IMR-90 (cell line): Measurements from ENCODE around the gene USP31. TPM values are rescaled to one million over a fixed set of nuclear protein-coding genes. Genes with fewer than 3 reads are reported as not detected.

Source experiments
- ATAC-seq: fragments of 200-7000 bp; cut with Tn5 transposase; 2 replicates; pipeline ENCODE4 v1.9.1; 2020; ENCODE audit warnings: low read depth, mild to moderate bottlenecking, moderate library complexity
- BruUV-seq: library from RNA; stranded (reverse); fragments of 400-500 nt; replicated peaks from 2 replicates; lab custom pipeline; 2021; lab: Mats Ljungman, UMichigan
- CTCF ChIA-PET: fragments of 300-600 bp; formaldehyde crosslinking; extraction: SDS; loops from one replicate; lab custom pipeline; 2021; ENCODE audit warnings: antibody characterized with exemption; lab: Yijun Ruan, JAX
- POLR2A ChIA-PET: fragments of 300-600 bp; sonication (Branson Sonifier 250); formaldehyde crosslinking; loops from one replicate; lab custom pipeline; 2022; ENCODE audit warnings: antibody characterized with exemption; ENCODE audit not compliant: unreplicated experiment; lab: Charles Lee
- DNase-seq: peaks from one replicate; pipeline ENCODE4 v3.0.0; 2013
- H2AFZ ChIP-seq: replicated peaks from 2 replicates; pipeline ENCODE3; 2013; ENCODE audit warnings: low read length, mild to moderate bottlenecking; ENCODE audit not compliant: poor library complexity
- H2AK5ac ChIP-seq: 2 replicates; pipeline ENCODE4 v1.6.1; 2013; ENCODE audit warnings: low read depth, low read length, inconsistent platforms
- H2AK9ac ChIP-seq: replicated peaks from 2 replicates; pipeline ENCODE3; 2013; ENCODE audit warnings: mild to moderate bottlenecking, low read depth, low read length, moderate library complexity; ENCODE audit not compliant: poor library complexity
- H2BK120ac ChIP-seq: 2 replicates; pipeline ENCODE4 v1.6.1; 2013; ENCODE audit warnings: low read depth, low read length, inconsistent platforms
- H2BK15ac ChIP-seq: 3 replicates; pipeline ENCODE4 v1.6.1; 2013; ENCODE audit warnings: low read depth, low read length, inconsistent platforms
- H2BK20ac ChIP-seq: 2 replicates; pipeline ENCODE4 v1.6.1; 2013; ENCODE audit warnings: low read depth, mild to moderate bottlenecking, inconsistent platforms, low read length, moderate library complexity
- H2BK5ac ChIP-seq: 2 replicates; pipeline ENCODE4 v1.6.1; 2013; ENCODE audit warnings: mild to moderate bottlenecking, low read depth, low read length, inconsistent platforms; ENCODE audit not compliant: poor library complexity, severe bottlenecking
- H3K14ac ChIP-seq: replicated peaks from 2 replicates; pipeline ENCODE4 v1.6.1; 2013; ENCODE audit warnings: low read depth, low read length, inconsistent platforms
- H3K18ac ChIP-seq: 2 replicates; pipeline ENCODE4 v1.6.1; 2013; ENCODE audit warnings: low read depth, low read length, control low read depth
- H3K23ac ChIP-seq: 2 replicates; pipeline ENCODE4 v1.6.1; 2013; ENCODE audit warnings: low read depth, low read length, inconsistent platforms
- H3K27ac ChIP-seq: 2 replicates; pipeline ENCODE4 v1.5.1; 2013; ENCODE audit warnings: mild to moderate bottlenecking, control low read depth, low read length; ENCODE audit not compliant: insufficient read depth
- H3K27me3 ChIP-seq: 2 replicates; pipeline ENCODE4 v1.6.1; 2013; ENCODE audit warnings: low read length; ENCODE audit not compliant: control insufficient read depth, insufficient read depth
- H3K36me3 ChIP-seq: 2 replicates; pipeline ENCODE4 v1.6.1; 2013; ENCODE audit warnings: low read length, mixed read lengths; ENCODE audit not compliant: control insufficient read depth, insufficient read depth
- H3K4ac ChIP-seq: 2 replicates; pipeline ENCODE4 v1.6.1; 2013; ENCODE audit warnings: low read depth, low read length, inconsistent platforms
- H3K4me1 ChIP-seq: 2 replicates; pipeline ENCODE4 v1.6.1; 2013; ENCODE audit warnings: low read length, mixed read lengths; ENCODE audit not compliant: control insufficient read depth, insufficient read depth
- H3K4me2 ChIP-seq: 2 replicates; pipeline ENCODE4 v1.6.1; 2013; ENCODE audit warnings: low read depth, mild to moderate bottlenecking, control low read depth, low read length, moderate library complexity
- H3K4me3 ChIP-seq: 2 replicates; pipeline ENCODE4 v1.5.1; 2013; ENCODE audit warnings: low read depth, mild to moderate bottlenecking, control low read depth, low read length, moderate library complexity; ENCODE audit not compliant: insufficient read depth
- H3K56ac ChIP-seq: 2 replicates; pipeline ENCODE4 v1.6.1; 2013; ENCODE audit warnings: low read length, inconsistent platforms; ENCODE audit not compliant: insufficient read depth; ENCODE audit errors: extremely low read depth
- H3K79me1 ChIP-seq, 2 experiments: 2 replicates each; pipeline ENCODE4 v1.6.1; 2013; ENCODE audit warnings: low read length in 2 of 2, inconsistent platforms in 1 of 2, low read depth in 1 of 2
- H3K9ac ChIP-seq: 2 replicates; pipeline ENCODE4 v1.6.1; 2013; ENCODE audit warnings: low read depth, low read length, control low read depth
- H3K9me1 ChIP-seq: 2 replicates; pipeline ENCODE4 v1.6.1; 2013; ENCODE audit warnings: low read length, inconsistent platforms; ENCODE audit not compliant: insufficient read depth
- H3K9me3 ChIP-seq: 2 replicates; pipeline ENCODE4 v1.6.1; 2013; ENCODE audit warnings: low read length; ENCODE audit not compliant: control insufficient read depth, insufficient read depth
- H4K20me1 ChIP-seq: 2 replicates; pipeline ENCODE4 v1.6.1; 2013; ENCODE audit warnings: low read length, inconsistent platforms; ENCODE audit not compliant: insufficient read depth
- H4K5ac ChIP-seq: 2 replicates; pipeline ENCODE4 v1.6.1; 2013; ENCODE audit warnings: mild to moderate bottlenecking, low read depth, low read length, control low read depth
- H4K8ac ChIP-seq, 2 experiments: 2 replicates each; pipeline ENCODE4 v1.6.1; 2013; ENCODE audit warnings: low read depth in 2 of 2, low read length in 2 of 2, control low read depth in 1 of 2, inconsistent platforms in 1 of 2
- H4K91ac ChIP-seq: 2 replicates; pipeline ENCODE4 v1.6.1; 2013; ENCODE audit warnings: low read depth, low read length, inconsistent platforms; ENCODE audit not compliant: insufficient read depth
- BHLHE40 ChIP-seq: fragments of 150-350 bp; IDR thresholded peaks from 2 replicates; pipeline ENCODE4 v1.6.1; 2016; ENCODE audit warnings: mild to moderate bottlenecking, low read depth, low read length
- CEBPB ChIP-seq: IDR thresholded peaks from 2 replicates; pipeline ENCODE4 v1.6.1; 2012; ENCODE audit warnings: low read depth, low read length, improper control_type of control experiment
- CHD1 ChIP-seq: IDR thresholded peaks from 2 replicates; pipeline ENCODE4 v1.6.1; 2012; ENCODE audit warnings: low read depth, low read length, improper control_type of control experiment
- FOS ChIP-seq: fragments of 150-350 bp; IDR thresholded peaks from 2 replicates; pipeline ENCODE4 v1.6.1; 2016; ENCODE audit warnings: low read depth, low read length
- MAFK ChIP-seq: IDR thresholded peaks from 2 replicates; pipeline ENCODE4 v1.6.1; 2012; ENCODE audit warnings: low read depth, low read length, improper control_type of control experiment
- MAZ ChIP-seq: IDR thresholded peaks from 2 replicates; pipeline ENCODE4 v1.6.1; 2012; ENCODE audit warnings: low read depth, mild to moderate bottlenecking, low read length, improper control_type of control experiment, moderate library complexity, borderline replicate concordance
- MXI1 ChIP-seq: IDR thresholded peaks from 2 replicates; pipeline ENCODE4 v1.6.1; 2012; ENCODE audit warnings: low read depth, mild to moderate bottlenecking, low read length, moderate library complexity, borderline replicate concordance
- NFE2L2 ChIP-seq: fragments of 150-350 bp; IDR thresholded peaks from 2 replicates; pipeline ENCODE4 v1.6.1; 2016; ENCODE audit warnings: low read depth, mild to moderate bottlenecking, low read length
- POLR2A ChIP-seq: IDR thresholded peaks from 2 replicates; pipeline ENCODE4 v1.6.1; 2012; ENCODE audit warnings: mild to moderate bottlenecking, low read depth, low read length
- RAD21 ChIP-seq: IDR thresholded peaks from 2 replicates; pipeline ENCODE4 v1.6.1; 2012; ENCODE audit warnings: low read length, improper control_type of control experiment
- RCOR1 ChIP-seq: IDR thresholded peaks from 2 replicates; pipeline ENCODE4 v1.6.1; 2012; ENCODE audit warnings: mild to moderate bottlenecking, low read length, improper control_type of control experiment; ENCODE audit not compliant: insufficient replicate concordance
- RFX5 ChIP-seq: IDR thresholded peaks from 2 replicates; pipeline ENCODE4 v1.8.0; 2012; ENCODE audit warnings: low read depth, mild to moderate bottlenecking, low read length, moderate library complexity
- SMC3 ChIP-seq: fragments of 150-350 bp; IDR thresholded peaks from 2 replicates; pipeline ENCODE4 v1.6.1; 2016; ENCODE audit warnings: low read depth, mild to moderate bottlenecking, antibody characterized with exemption, low read length, moderate library complexity
- WGBS, 2 experiments: methylation state at CpG; one replicate each; pipeline versions ENCODE4 v1.1.5 to v1.1.7; 2013; ENCODE audit warnings: missing lambda C conversion rate in 2 of 2; ENCODE audit not compliant: insufficient read length in 1 of 2; ENCODE audit errors: extremely low coverage in 2 of 2; 5-methylcytosine and 5-hydroxymethylcytosine counted together
- dilution Hi-C: fragments of 300-500 bp; cut with HindIII; formaldehyde crosslinking; loops from one replicate; pipeline ENCODE4 v1.14.3; 2018; ENCODE audit warnings: low sequenced_read_pairs; ENCODE audit not compliant: unreplicated experiment
- in situ Hi-C: fragments of 300-500 bp; cut with MboI; formaldehyde crosslinking; loops from 3 replicates; pipeline ENCODE4 v1.14.3; 2019; ENCODE audit warnings: low sequenced_read_pairs, inconsistent platforms, mixed read lengths
- intact Hi-C: fragments of 100-400 bp; cut with micrococcal nuclease; formaldehyde crosslinking; loops from 2 replicates; pipeline ENCODE4 v1.10.0; 2022
- polyA plus RNA-seq, 3 experiments: library from polyadenylated mRNA; depleted of rRNA; stranded (reverse); fragments of >200 nt; gene quantifications; 2 replicates each; pipeline ENCODE4 v1.2.3, GENCODE V29; 2012; ENCODE audit warnings: low replicate concordance in 1 of 3
- total RNA-seq: library from RNA; depleted of rRNA; stranded (reverse); fragments of >200 nt; gene quantifications from 2 replicates; pipeline ENCODE4 v1.2.3, GENCODE V29; 2012
- TF ChIP-seq, protein P1 (sequence below): fragments of 150-350 bp; IDR thresholded peaks from 2 replicates; pipeline ENCODE4 v1.6.1; 2016; ENCODE audit warnings: low read depth, mild to moderate bottlenecking, low read length, moderate library complexity, borderline replicate concordance
- TF ChIP-seq, protein P2 (sequence below): fragments of 150-350 bp; IDR thresholded peaks from 2 replicates; pipeline ENCODE4 v1.6.1; 2017; ENCODE audit warnings: mild to moderate bottlenecking, antibody characterized with exemption, low read length, low read depth
- TF ChIP-seq, protein P3 (sequence below): conservative IDR thresholded peaks from 2 replicates; pipeline ENCODE4 v1.5.1; 2012; ENCODE audit warnings: mild to moderate bottlenecking, low read depth, low read length, improper control_type of control experiment

The USP31 gene
- total and polyA plus RNA-seq, 2 of the 4 experiments (the other 2 are of a cell fraction): 2.9 to 3.4 TPM

DNA sequence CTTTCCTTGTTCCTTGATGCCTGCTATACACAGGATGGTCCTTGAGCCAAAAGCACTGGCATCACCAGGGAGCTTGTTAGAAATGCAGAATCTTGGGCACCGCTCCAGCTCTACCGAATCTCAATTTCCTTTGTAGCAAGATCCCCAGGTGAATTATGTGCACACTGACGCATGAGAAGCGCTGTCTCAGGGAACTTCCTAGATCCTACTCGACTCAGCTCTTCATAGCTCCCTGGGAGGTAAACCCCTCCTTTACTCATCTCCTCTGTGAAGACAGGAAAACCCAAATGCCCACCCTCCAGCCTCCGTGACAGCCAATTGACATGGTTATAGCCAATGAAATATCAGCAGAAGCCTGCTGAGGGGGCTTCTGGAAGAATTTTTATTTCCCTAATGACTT is 4.1 kb downstream of the USP31 start:
- ATAC-seq (no peak), DNase-seq (no peak)
- no peak overlapping the region for H3K14ac ChIP-seq
- dilution Hi-C loops: no loop called here
- no peak overlapping the region for H3K23ac ChIP-seq
- H4K5ac ChIP-seq: no peak overlapping the region
- H2BK120ac ChIP-seq: no peak overlapping the region
- 80% methylated on average over 1 of the region's 6 CpGs; no CpG with 5 or more reads in 1 of the 2 experiments for WGBS, 2 experiments
- no peaks in the 10 kb centered on the region for H3K36me3 ChIP-seq
- H3K4me3 ChIP-seq: no peak overlapping the region
- peaks cover 8% of the 10 kb centered on the region for H3K4me1 ChIP-seq
- no peak overlapping the region for H2AK5ac ChIP-seq
- intact Hi-C loops: loop anchor here (5.0 kb wide), 1 partner anchor 73 kb away; no protein-coding TSS in a partner anchor
- H3K9me3 ChIP-seq: no peaks in the 10 kb centered on the region
- H3K79me1 ChIP-seq: peaks cover 32 to 54% of the 10 kb centered on the region in 2 experiments
- TF ChIP-seq RFX5 (no peak), MXI1 (no peak), SMC3 (no peak), BHLHE40 (no peak), RAD21 (no peak), CHD1 (no peak), NFE2L2 (no peak), POLR2A (no peak), FOS (no peak), RCOR1 (no peak), CEBPB (no peak), MAFK (no peak), MAZ (no peak)
- TF ChIP-seq, protein P1, sequence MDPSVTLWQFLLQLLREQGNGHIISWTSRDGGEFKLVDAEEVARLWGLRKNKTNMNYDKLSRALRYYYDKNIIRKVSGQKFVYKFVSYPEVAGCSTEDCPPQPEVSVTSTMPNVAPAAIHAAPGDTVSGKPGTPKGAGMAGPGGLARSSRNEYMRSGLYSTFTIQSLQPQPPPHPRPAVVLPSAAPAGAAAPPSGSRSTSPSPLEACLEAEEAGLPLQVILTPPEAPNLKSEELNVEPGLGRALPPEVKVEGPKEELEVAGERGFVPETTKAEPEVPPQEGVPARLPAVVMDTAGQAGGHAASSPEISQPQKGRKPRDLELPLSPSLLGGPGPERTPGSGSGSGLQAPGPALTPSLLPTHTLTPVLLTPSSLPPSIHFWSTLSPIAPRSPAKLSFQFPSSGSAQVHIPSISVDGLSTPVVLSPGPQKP: no peak
- TF ChIP-seq, protein P2, sequence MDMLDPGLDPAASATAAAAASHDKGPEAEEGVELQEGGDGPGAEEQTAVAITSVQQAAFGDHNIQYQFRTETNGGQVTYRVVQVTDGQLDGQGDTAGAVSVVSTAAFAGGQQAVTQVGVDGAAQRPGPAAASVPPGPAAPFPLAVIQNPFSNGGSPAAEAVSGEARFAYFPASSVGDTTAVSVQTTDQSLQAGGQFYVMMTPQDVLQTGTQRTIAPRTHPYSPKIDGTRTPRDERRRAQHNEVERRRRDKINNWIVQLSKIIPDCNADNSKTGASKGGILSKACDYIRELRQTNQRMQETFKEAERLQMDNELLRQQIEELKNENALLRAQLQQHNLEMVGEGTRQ: no peak
- TF ChIP-seq, protein P3, sequence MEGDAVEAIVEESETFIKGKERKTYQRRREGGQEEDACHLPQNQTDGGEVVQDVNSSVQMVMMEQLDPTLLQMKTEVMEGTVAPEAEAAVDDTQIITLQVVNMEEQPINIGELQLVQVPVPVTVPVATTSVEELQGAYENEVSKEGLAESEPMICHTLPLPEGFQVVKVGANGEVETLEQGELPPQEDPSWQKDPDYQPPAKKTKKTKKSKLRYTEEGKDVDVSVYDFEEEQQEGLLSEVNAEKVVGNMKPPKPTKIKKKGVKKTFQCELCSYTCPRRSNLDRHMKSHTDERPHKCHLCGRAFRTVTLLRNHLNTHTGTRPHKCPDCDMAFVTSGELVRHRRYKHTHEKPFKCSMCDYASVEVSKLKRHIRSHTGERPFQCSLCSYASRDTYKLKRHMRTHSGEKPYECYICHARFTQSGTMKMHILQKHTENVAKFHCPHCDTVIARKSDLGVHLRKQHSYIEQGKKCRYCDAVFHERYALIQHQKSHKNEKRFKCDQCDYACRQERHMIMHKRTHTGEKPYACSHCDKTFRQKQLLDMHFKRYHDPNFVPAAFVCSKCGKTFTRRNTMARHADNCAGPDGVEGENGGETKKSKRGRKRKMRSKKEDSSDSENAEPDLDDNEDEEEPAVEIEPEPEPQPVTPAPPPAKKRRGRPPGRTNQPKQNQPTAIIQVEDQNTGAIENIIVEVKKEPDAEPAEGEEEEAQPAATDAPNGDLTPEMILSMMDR: no peak
- H3K9ac ChIP-seq: no peak overlapping the region
- H3K9me1 ChIP-seq: peaks cover 7% of the 10 kb centered on the region
- H4K91ac ChIP-seq: no peak overlapping the region
- H3K4ac ChIP-seq: no peak overlapping the region
- in situ Hi-C loops: no loop called here
- H2BK15ac ChIP-seq: no peak overlapping the region
- H3K4me2 ChIP-seq: no peak overlapping the region
- no peak overlapping the region for H2AK9ac ChIP-seq
- H3K27ac ChIP-seq: no peak overlapping the region
- no peak overlapping the region for H2BK5ac ChIP-seq
- ChIA-PET POLR2A (interaction anchor here (0.6 kb wide), 1 partner anchor 337 kb away, joined by 3 read pairs; no protein-coding TSS in a partner anchor), CTCF (no interaction called here)
- H2BK20ac ChIP-seq: no peak overlapping the region
- H3K27me3 ChIP-seq: no peaks in the 10 kb centered on the region
- H3K56ac ChIP-seq: no peak overlapping the region
- no peak overlapping the region for H3K18ac ChIP-seq
- H4K8ac ChIP-seq: no peak overlapping the region
- no peak overlapping the region for H2AFZ ChIP-seq
- peaks cover 31% of the 10 kb centered on the region for H4K20me1 ChIP-seq
- no TSS peak for BruUV-seq
